ENCODE data around the gene ANK3. TPM values are rescaled to one million over a fixed set of nuclear protein-coding genes. Genes with fewer than 3 reads are reported as not detected.

Gene ANK3
- total and polyA plus RNA-seq, 10 donors: 2.0 to 133 (median 62.9) TPM

- intact Hi-C loops (cut with DNase I; ENCODE audit: low total_unique reads): no loop called here
- H3K4me1 ChIP-seq: no peaks in the 10 kb centered on the region
- 91 to 97% (median 92%) methylated on average over 5 of the region's 5 CpGs for WGBS, 5 donors
- no peaks in the 10 kb centered on the region for H3K9me3 ChIP-seq
- H3K27me3 ChIP-seq (replicated peaks in 1 of 7): no peaks in the 10 kb centered on the region
- TF ChIP-seq CTCF (IDR thresholded peaks at IDR 0.05 in 8 of 11, conservative IDR thresholded peaks at IDR 0.05 in 3 of 11) (no peak), POLR2AphosphoS5 (IDR thresholded peaks at IDR 0.05) (no peak)
- H3K36me3 ChIP-seq: no peaks in the 10 kb centered on the region
- H3K27ac ChIP-seq: no peak overlapping the region
- H3K4me3 ChIP-seq: no peak overlapping the region
- no peak for DNase-seq
Observed at GRCh38 chr10:60375293-60376004, 14.2 kb downstream of the ANK3 start.

GRCh38 chr10:60374836-60375235 lies 14.8 kb downstream of the ANK3 start:
- intact Hi-C loops (cut with DNase I; ENCODE audit: low total_unique reads): no loop called here
- Histone ChIP-seq H3K4me1 (no peaks in the 10 kb centered on the region), H3K9me3 (no peaks in the 10 kb centered on the region), H3K27ac (no peak overlapping the region), H3K4me3 (no peak overlapping the region), H3K27me3 (replicated peaks in 1 of 7) (no peaks in the 10 kb centered on the region), H3K36me3 (no peaks in the 10 kb centered on the region)
- no peak for DNase-seq
- 68 to 87% (median 75%) methylated on average over 3 of the region's 3 CpGs for WGBS, 5 donors
- no peak for TF ChIP-seq POLR2A (IDR thresholded peaks at IDR 0.05)
- no peak for TF ChIP-seq POLR2AphosphoS5 (IDR thresholded peaks at IDR 0.05)
- no peak for TF ChIP-seq CTCF (IDR thresholded peaks at IDR 0.05 in 8 of 11, conservative IDR thresholded peaks at IDR 0.05 in 3 of 11)

- Histone ChIP-seq H3K9me3 (no peaks in the 10 kb centered on the region), H3K27me3 (replicated peaks in 1 of 7) (no peaks in the 10 kb centered on the region), H3K4me3 (no peak overlapping the region), H3K36me3 (no peaks in the 10 kb centered on the region), H3K4me1 (no peaks in the 10 kb centered on the region), H3K27ac (no peak overlapping the region)
- intact Hi-C loops (cut with DNase I; ENCODE audit: low total_unique reads): no loop called here
- WGBS, 5 donors: 82 to 94% (median 91%) methylated on average over 4 of the region's 4 CpGs
- TF ChIP-seq CTCF (IDR thresholded peaks at IDR 0.05 in 8 of 11, conservative IDR thresholded peaks at IDR 0.05 in 3 of 11) (no peak), POLR2AphosphoS5 (IDR thresholded peaks at IDR 0.05) (no peak), POLR2A (IDR thresholded peaks at IDR 0.05) (no peak)
- no peak for DNase-seq
Observed at GRCh38 chr10:60372436-60372835, 17.2 kb downstream of the ANK3 start.

GRCh38 chr10:60369547-60369930 lies 20.1 kb downstream of the ANK3 start:
- 82 to 96% (median 87%) methylated on average over 2 of the region's 2 CpGs for WGBS, 5 donors
- intact Hi-C loops (cut with DNase I; ENCODE audit: low total_unique reads): no loop called here
- TF ChIP-seq CTCF (IDR thresholded peaks at IDR 0.05 in 8 of 11, conservative IDR thresholded peaks at IDR 0.05 in 3 of 11): no peak
- TF ChIP-seq POLR2AphosphoS5 (IDR thresholded peaks at IDR 0.05): no peak
- no peak for TF ChIP-seq POLR2A (IDR thresholded peaks at IDR 0.05)
- Histone ChIP-seq H3K4me3 (no peak overlapping the region), H3K27ac (no peak overlapping the region), H3K36me3 (no peaks in the 10 kb centered on the region), H3K27me3 (replicated peaks in 1 of 7) (no peaks in the 10 kb centered on the region), H3K9me3 (no peaks in the 10 kb centered on the region), H3K4me1 (no peaks in the 10 kb centered on the region)
- DNase-seq: no peak

Measured in spleen (tissue), 11 donors.